Effector CD4-positive, alpha-beta T cell (primary cell): ENCODE measurements around the gene HLA-DOB.
A peak's percentile ranks its signal among the peaks of the same experiment; 100 is the strongest.

Experiments
- DNase-seq: peaks from one replicate; pipeline ENCODE4 v3.0.0-alpha.2; 2020

Gene HLA-DOB

GRCh38 chr6:32843331-32843978 lies 26.7 kb upstream of the HLA-DOB start:
- DNase-seq: no peak

GRCh38 chr6:32842690-32843089 lies 25.9 kb upstream of the HLA-DOB start:
- DNase-seq: no peak

GRCh38 chr6:32842021-32842650 lies 25.3 kb upstream of the HLA-DOB start:
- no peak for DNase-seq

GRCh38 chr6:32840604-32841246 lies 23.9 kb upstream of the HLA-DOB start:
- no peak for DNase-seq

GRCh38 chr6:32839356-32839755 lies 22.6 kb upstream of the HLA-DOB start:
- DNase-seq: no peak

- DNase-seq: peak; percentile 99
These were observed 21.5 kb upstream of the HLA-DOB start, which contains the start of gene TAP2 for GRCh38 chr6:32838114-32838958. TSS of gene TAP2 (minus strand) at chr6:32838739. CDS start at chr6:32838233, 506 bp downstream.

- no peak for DNase-seq
These were observed 20.9 kb upstream of the HLA-DOB start for GRCh38 chr6:32837651-32838113.

GRCh38 chr6:32836873-32837272 lies 20.1 kb upstream of the HLA-DOB start:
- DNase-seq: no peak

- DNase-seq: no peak
These were observed 18.5 kb upstream of the HLA-DOB start for GRCh38 chr6:32835167-32835893.

GRCh38 chr6:32833664-32834063 lies 16.9 kb upstream of the HLA-DOB start:
- no peak for DNase-seq

GRCh38 chr6:32832535-32832934 lies 15.7 kb upstream of the HLA-DOB start:
- DNase-seq: no peak

- no peak for DNase-seq
These were observed 14.1 kb upstream of the HLA-DOB start for GRCh38 chr6:32830936-32831335.

GRCh38 chr6:32830017-32830416 lies 13.2 kb upstream of the HLA-DOB start:
- DNase-seq: no peak

- DNase-seq: no peak
These were observed 12.7 kb upstream of the HLA-DOB start for GRCh38 chr6:32829495-32829894.

GRCh38 chr6:32827025-32827424 lies 10.2 kb upstream of the HLA-DOB start:
- no peak for DNase-seq

GRCh38 chr6:32825966-32826365 lies 9.2 kb upstream of the HLA-DOB start:
- no peak for DNase-seq

GRCh38 chr6:32819729-32820128 lies 2.9 kb upstream of the HLA-DOB start:
- no peak for DNase-seq

GRCh38 chr6:32818867-32819266 lies 2.1 kb upstream of the HLA-DOB start:
- no peak for DNase-seq

- DNase-seq: no peak
These were observed 806 bp downstream of the HLA-DOB start for GRCh38 chr6:32815996-32816395.

GRCh38 chr6:32815115-32815514 lies 1.7 kb downstream of the HLA-DOB start:
- no peak for DNase-seq

GRCh38 chr6:32814145-32814544 lies 2.7 kb downstream of the HLA-DOB start:
- DNase-seq: no peak

GRCh38 chr6:32809171-32809570 lies 7.6 kb downstream of the HLA-DOB start:
- DNase-seq: no peak
